DND-41 (cell line): Measurements from ENCODE around the gene RIMS1.

Experiments
- ATAC-seq: fragments of 200-7000 bp; cut with Tn5 transposase; 3 replicates; pipeline ENCODE4 v1.9.1; 2021; ENCODE audit warnings: low read depth; ENCODE audit not compliant: insufficient read depth
- DNase-seq: peaks from one replicate; pipeline ENCODE4 v3.0.0-alpha.2; 2020
- H2AFZ ChIP-seq: 2 replicates; pipeline ENCODE4 v1.6.0; 2012; ENCODE audit warnings: low read depth, low read length
- H3K27ac ChIP-seq: 2 replicates; pipeline ENCODE4 v1.5.1; 2012; ENCODE audit warnings: low read length, inconsistent platforms
- H3K27me3 ChIP-seq: fragments of 200-600 bp; sonication (generic); 2 replicates; pipeline ENCODE4 v1.6.0; 2012; ENCODE audit warnings: low read length, mild to moderate bottlenecking, inconsistent platforms; ENCODE audit not compliant: insufficient read depth, poor library complexity
- H3K36me3 ChIP-seq: 2 replicates; pipeline ENCODE4 v1.5.1; 2012; ENCODE audit warnings: low read length, inconsistent platforms; ENCODE audit not compliant: insufficient read depth
- H3K4me1 ChIP-seq: 2 replicates; pipeline ENCODE4 v1.5.1; 2012; ENCODE audit warnings: mild to moderate bottlenecking, low read length; ENCODE audit not compliant: insufficient read depth
- H3K4me2 ChIP-seq: 2 replicates; pipeline ENCODE4 v1.6.0; 2012; ENCODE audit warnings: mild to moderate bottlenecking, moderate library complexity, low read length, inconsistent platforms; ENCODE audit not compliant: insufficient read depth
- H3K4me3 ChIP-seq, 2 experiments: fragments of 200-600 bp in 1 of 2; shearing (Covaris generic) in 1 of 2; 2 replicates each; pipeline ENCODE4 v1.5.1; 2012 to 2016; ENCODE audit warnings: inconsistent platforms in 2 of 2, low read length in 2 of 2, mild to moderate bottlenecking in 2 of 2, low read depth in 1 of 2, moderate library complexity in 1 of 2
- H3K79me2 ChIP-seq: 2 replicates; pipeline ENCODE4 v1.6.0; 2012; ENCODE audit warnings: low read length, inconsistent platforms; ENCODE audit not compliant: insufficient read depth
- H3K9ac ChIP-seq: 2 replicates; pipeline ENCODE4 v1.6.0; 2012; ENCODE audit warnings: low read depth, mild to moderate bottlenecking, inconsistent platforms, low read length, moderate library complexity
- H3K9me3 ChIP-seq: 2 replicates; pipeline ENCODE4 v1.5.1; 2012; ENCODE audit warnings: low read length, moderate library complexity, mild to moderate bottlenecking, inconsistent platforms; ENCODE audit not compliant: insufficient read depth, severe bottlenecking
- H4K20me1 ChIP-seq: 2 replicates; pipeline ENCODE4 v1.6.0; 2012; ENCODE audit warnings: low read length; ENCODE audit not compliant: insufficient read depth
- CTCF ChIP-seq: IDR thresholded peaks from 2 replicates; pipeline ENCODE4 v1.5.1; 2012; ENCODE audit warnings: borderline replicate concordance, low read length, moderate library complexity, mild to moderate bottlenecking; ENCODE audit not compliant: poor library complexity, severe bottlenecking; ENCODE audit errors: extremely low read depth
- EZH2 ChIP-seq: IDR thresholded peaks from 3 replicates; pipeline ENCODE4 v1.6.1; 2012; ENCODE audit warnings: borderline replicate concordance, low read depth, mild to moderate bottlenecking, moderate library complexity, low read length, inconsistent platforms; ENCODE audit not compliant: severe bottlenecking

Gene RIMS1

GRCh38 chr6:72365773-72366172 is 479.4 kb downstream of the RIMS1 start:
- Histone ChIP-seq H3K79me2 (no peaks in the 10 kb centered on the region), H3K4me1 (no peaks in the 10 kb centered on the region), H3K4me2 (no peak overlapping the region), H3K4me3 (no peak overlapping the region), H3K9me3 (no peaks in the 10 kb centered on the region), H3K9ac (no peak overlapping the region), H3K36me3 (no peaks in the 10 kb centered on the region), H3K27me3 (peaks cover 4% of the 10 kb centered on the region), H2AFZ (no peak overlapping the region), H4K20me1 (no peaks in the 10 kb centered on the region), H3K27ac (no peak overlapping the region)
- TF ChIP-seq EZH2 (no peak), CTCF (no peak)
- ATAC-seq (no peak), DNase-seq (no peak)

GRCh38 chr6:72367439-72367838 is 481.1 kb downstream of the RIMS1 start:
- H3K27me3 ChIP-seq = peaks cover 4% of the 10 kb centered on the region

GRCh38 chr6:72371473-72371872 is 485.1 kb downstream of the RIMS1 start:
- DNase-seq (no peak), ATAC-seq (no peak)
- no peak overlapping the region for H3K4me3 ChIP-seq
- H3K79me2 ChIP-seq = no peaks in the 10 kb centered on the region
- H3K9me3 ChIP-seq = no peaks in the 10 kb centered on the region
- H3K9ac ChIP-seq = no peak overlapping the region
- no peak overlapping the region for H3K4me2 ChIP-seq
- H3K4me1 ChIP-seq = no peaks in the 10 kb centered on the region
- no peak overlapping the region for H3K27ac ChIP-seq
- H4K20me1 ChIP-seq = no peaks in the 10 kb centered on the region
- no peak overlapping the region for H2AFZ ChIP-seq
- no peaks in the 10 kb centered on the region for H3K36me3 ChIP-seq
- H3K27me3 ChIP-seq = peaks cover 4% of the 10 kb centered on the region
- no peak for TF ChIP-seq EZH2
- TF ChIP-seq CTCF = no peak

More at GRCh38 chr6:72367439-72367838, 481.1 kb downstream of the RIMS1 start:
- Histone ChIP-seq H3K4me1 (no peaks in the 10 kb centered on the region), H2AFZ (no peak overlapping the region), H3K36me3 (no peaks in the 10 kb centered on the region), H3K4me2 (no peak overlapping the region), H3K9me3 (no peaks in the 10 kb centered on the region), H3K9ac (no peak overlapping the region), H3K4me3 (no peak overlapping the region), H4K20me1 (no peaks in the 10 kb centered on the region), H3K27ac (no peak overlapping the region), H3K79me2 (no peaks in the 10 kb centered on the region)
- ATAC-seq (no peak), DNase-seq (no peak)
- TF ChIP-seq EZH2 (no peak), CTCF (no peak)

GRCh38 chr6:72374172-72374571 is 487.8 kb downstream of the RIMS1 start:
- no peaks in the 10 kb centered on the region for H3K4me1 ChIP-seq
- no peak overlapping the region for H2AFZ ChIP-seq
- ATAC-seq = no peak
- no peaks in the 10 kb centered on the region for H3K9me3 ChIP-seq
- H3K36me3 ChIP-seq = no peaks in the 10 kb centered on the region
- DNase-seq = no peak
- TF ChIP-seq EZH2 (no peak), CTCF (no peak)
- no peak overlapping the region for H3K27ac ChIP-seq
- no peaks in the 10 kb centered on the region for H4K20me1 ChIP-seq
- H3K4me2 ChIP-seq = no peak overlapping the region
- H3K9ac ChIP-seq = no peak overlapping the region
- peaks cover 2% of the 10 kb centered on the region for H3K27me3 ChIP-seq
- no peaks in the 10 kb centered on the region for H3K79me2 ChIP-seq
- no peak overlapping the region for H3K4me3 ChIP-seq
